ENCODE data around the gene ITIH2. TPM values are rescaled to one million over a fixed set of nuclear protein-coding genes. Genes with fewer than 3 reads are reported as not detected.

Gene ITIH2
- total and polyA plus RNA-seq, 2 of the 8 experiments (the other 6 are each of a cell fraction or from before 2014, with no cell fraction given): not detected

DNA sequence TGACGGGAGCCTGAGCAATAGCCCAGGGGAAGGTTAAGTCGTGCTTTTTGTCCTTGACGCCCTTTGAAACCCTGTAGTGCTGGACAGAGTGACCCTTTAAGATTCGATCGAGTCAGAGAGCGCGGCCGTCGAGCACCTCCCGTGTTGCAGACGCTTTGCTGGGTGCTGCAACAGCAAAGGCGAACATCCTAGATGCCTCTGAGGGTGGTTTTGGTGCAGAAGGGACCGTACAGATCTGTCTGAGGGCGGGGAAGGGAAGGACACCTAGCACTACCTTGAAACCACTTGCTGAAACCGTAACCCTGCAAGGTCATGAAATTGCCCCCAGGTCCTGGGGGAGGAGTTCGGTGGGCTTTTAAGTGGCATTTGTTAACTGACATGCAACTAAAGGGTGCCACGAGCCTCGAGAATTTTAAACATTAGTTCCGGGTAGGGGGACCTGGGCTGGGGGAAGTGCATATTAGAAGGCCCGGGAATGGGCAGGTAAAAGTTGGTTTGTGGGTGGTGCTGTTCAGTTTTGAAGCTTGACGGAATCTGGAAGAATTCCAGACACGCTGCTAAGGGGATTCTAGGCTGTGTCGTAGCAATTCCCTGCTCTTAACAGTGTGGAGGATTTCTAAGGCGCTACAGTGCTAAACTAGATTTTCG is 85.6 kb downstream of the ITIH2 start:
- Histone ChIP-seq H3K27ac (ENCODE audit: low read depth, low read length) (peak overlapping the region; percentile 59), H4K8ac (ENCODE audit: extremely low read depth, insufficient read depth, low read length) (peak overlapping the region; percentile 93; the same call in 1 of the 2 replicates), H2BK12ac (ENCODE audit: low read depth, low read length) (no peak overlapping the region), H2BK15ac (ENCODE audit: low read length) (no peak overlapping the region), H3K4me2 (ENCODE audit: insufficient read depth in 1 of 2, low read depth in 2 of 2, low read length in 2 of 2) (peak overlapping the region; percentile 89 to 94), H3K23me2 (ENCODE audit: low read depth, low read length) (0 out of 2 replicates have a peak, but pooled peaks cover 9% of the 10 kb centered on the region), H4K91ac (replicated peaks; ENCODE audit: insufficient read length, low read length) (no peak overlapping the region), H3K23ac (ENCODE audit: insufficient read length) (no peak overlapping the region), H4K5ac (ENCODE audit: insufficient read length, low read depth, low read length) (no peak overlapping the region), H3K9me3 (ENCODE audit: insufficient read depth in 2 of 2, low read depth in 1 of 2, low read length in 1 of 2) (no peaks in the 10 kb centered on the region), H3K27me3 (replicated peaks in 1 of 4; ENCODE audit: control insufficient read depth in 3 of 4, extremely low read depth in 1 of 4, insufficient read depth in 3 of 4, low read length in 3 of 4) (no peaks in the 10 kb centered on the region), H3K36me3 (ENCODE audit: control insufficient read depth in 2 of 4, insufficient read depth in 4 of 4, low read length in 3 of 4) (peaks cover 0 to 16% (median 0%) of the 10 kb centered on the region in 4 experiments; a peak in 2 of 8 replicates), H2AFZ (ENCODE audit: low read length) (no peak overlapping the region), H2BK5ac (ENCODE audit: low read depth, low read length) (peak overlapping the region; percentile 82), H3K4me1 (replicated peaks in 1 of 4; ENCODE audit: control insufficient read depth in 3 of 4, insufficient read depth in 4 of 4, low read length in 3 of 4) (peaks cover 0 to 5% (median 1%) of the 10 kb centered on the region in 4 experiments; a peak in 4 of 7 replicates), H3K56ac (replicated peaks; ENCODE audit: insufficient read length, low read depth, low read length) (peak overlapping the region; percentile 55), H4K20me1 (replicated peaks in 1 of 2; ENCODE audit: control insufficient read depth in 1 of 2, insufficient read depth in 2 of 2, low read length in 2 of 2) (peaks cover 7 to 8% of the 10 kb centered on the region in 2 experiments), H3K79me2 (ENCODE audit: control insufficient read depth in 1 of 2, insufficient read depth in 2 of 2, low read length in 2 of 2) (peaks cover 24 to 95% of the 10 kb centered on the region in 2 experiments), H3K4me3 (ENCODE audit: extremely low read depth in 1 of 4, insufficient read depth in 2 of 4, low read depth in 3 of 4, low read length in 4 of 4) (peak overlapping the region; percentile 77 to 98 (median 92)), H3K79me1 (ENCODE audit: low read depth, low read length) (peaks cover 2% of the 10 kb centered on the region; the same call in 1 of the 2 replicates), H3K9ac (replicated peaks in 1 of 4; ENCODE audit: extremely low read depth in 1 of 4, low read depth in 3 of 4, low read length in 3 of 4) (peak overlapping the region; percentile 73 to 92 (median 84)), H2BK20ac (ENCODE audit: low read length) (no peak overlapping the region), H3K4ac (replicated peaks; ENCODE audit: insufficient read length, low read depth, low read length) (no peak overlapping the region), H3K14ac (ENCODE audit: insufficient read length) (no peak overlapping the region), H3K18ac (ENCODE audit: extremely low read depth, low read length) (no peak overlapping the region), H2BK120ac (replicated peaks; ENCODE audit: low read depth, low read length) (no peak overlapping the region), H2AK5ac (ENCODE audit: low read depth, low read length) (no peak overlapping the region)
- DNase-seq (ENCODE audit: low read depth in 1 of 2, low spot score in 2 of 2) (no peak), FAIRE-seq (no peak)
- WGBS, 2 experiments (ENCODE audit: extremely low coverage in 1 of 2, insufficient coverage in 1 of 2, insufficient read length in 1 of 2, insufficient replicate concordance in 2 of 2, low coverage in 1 of 2, low lambda C conversion rate in 2 of 2, missing lambda C conversion rate in 1 of 2): 12% methylated on average over 17 of the region's 25 CpGs; no CpG with 5 or more reads in 1 of the 2 experiments
- peak; percentile 3 for TF ChIP-seq ASH2L (IDR thresholded peaks at IDR 0.05; ENCODE audit: low read length)
- TF ChIP-seq EP300 (IDR thresholded peaks at IDR 0.05; ENCODE audit: borderline replicate concordance in 1 of 2, low read depth in 2 of 2, low read length in 2 of 2): no peak
- 0 out of 4 replicates have a peak, but pooled peaks of 1 of the 2 experiments have one; percentile 49 for TF ChIP-seq HDAC2 (IDR thresholded peaks at IDR 0.05; ENCODE audit: borderline replicate concordance in 1 of 2, low read depth in 2 of 2, low read length in 2 of 2)
- ChIA-PET POLR2A (ENCODE audit: partially characterized antibody) (interaction anchor here (0.6 to 3.2 kb wide), 8 partner anchors 10 to 257 kb away, joined by 3 to 28 read pairs (median 5); partner anchors contain the start of gene TAF3), CTCF (ENCODE audit: partially characterized antibody) (interaction anchor here (0.7 to 1.3 kb wide), 4 partner anchors 9 to 264 kb away, joined by 3 to 4 read pairs (median 4); no protein-coding TSS in a partner anchor)

All from H1 (cell line).